K562 (cell line): ENCODE data around the gene RHOC. TPM values are rescaled to one million over a fixed set of nuclear protein-coding genes. Genes with fewer than 3 reads are reported as not detected.
A peak's percentile ranks its signal among the peaks of the same experiment; 100 is the strongest.
"Not testable (repeated sequence)": the region's sequence is repeated elsewhere in the genome, so short reads cannot be mapped to it uniquely, and the experiment has no call there.

ENCODE experiments used
- ATAC-seq: fragments of 200-7000 bp; cut with Tn5 transposase; 3 replicates; pipeline ENCODE4 v1.9.1; 2020; ENCODE audit warnings: moderate library complexity
- BruUV-seq: library from RNA; stranded (reverse); fragments of 400-500 nt; replicated peaks from 2 replicates; lab custom pipeline; 2021; lab: Mats Ljungman, UMichigan
- CTCF ChIA-PET: fragments of 300-600 bp; formaldehyde crosslinking; extraction: SDS; loops from one replicate; lab custom pipeline; 2021; ENCODE audit warnings: low intra/inter-chr PET ratio; lab: Yijun Ruan, JAX
- POLR2A ChIA-PET: fragments of 300-600, 350-650 bp; sonication (Branson Sonifier 250); formaldehyde crosslinking; extraction: SDS; loops from one replicate; lab custom pipeline; 2021; ENCODE audit warnings: antibody characterized with exemption, inconsistent platforms; lab: Yijun Ruan, JAX
- DNase-seq, 4 experiments: peaks; one replicate each; pipeline versions ENCODE4 v3.0.0 to v3.0.0-alpha.2; 2011 to 2018; ENCODE audit warnings: low spot score in 3 of 4, mixed read lengths in 3 of 4; ENCODE audit errors: extremely low read depth in 1 of 4
- FAIRE-seq: peaks from 2 replicates; lab custom pipeline; 2011; peaks lifted over from hg19 to GRCh38; lab: Jason Lieb, UNC
- H2AFZ ChIP-seq: 2 replicates; pipeline ENCODE4 v1.6.0; 2011; ENCODE audit warnings: low read depth, low read length, control low read depth, inconsistent platforms
- H3K27ac ChIP-seq: fragments of 200-600 bp; 3 replicates; pipeline ENCODE4 v1.8.0; 2011; ENCODE audit warnings: low read depth, mild to moderate bottlenecking, control low read depth, inconsistent platforms, low read length, moderate library complexity, mixed read lengths; ENCODE audit errors: extremely low read depth
- H3K27me3 ChIP-seq, 2 experiments: fragments of 300-600 bp in 1 of 2; 2 replicates in 1 of 2; 3 replicates in 1 of 2; pipeline versions ENCODE4 v1.6.0 to v1.8.0; 2011; ENCODE audit warnings: inconsistent platforms in 2 of 2, low read length in 2 of 2, mild to moderate bottlenecking in 1 of 2, mixed read lengths in 1 of 2, moderate library complexity in 1 of 2; ENCODE audit not compliant: control insufficient read depth in 2 of 2, insufficient read depth in 2 of 2
- H3K36me3 ChIP-seq: fragments of 300-600 bp; 3 replicates; pipeline ENCODE4 v1.8.0; 2011; ENCODE audit warnings: mild to moderate bottlenecking, low read length, inconsistent platforms; ENCODE audit not compliant: control insufficient read depth, insufficient read depth
- H3K4me1 ChIP-seq, 2 experiments: fragments of 200-600 bp in 1 of 2; replicated peaks in 1 of 2; 2 replicates in 1 of 2; 3 replicates in 1 of 2; pipeline versions ENCODE4 v1.5.1 to v1.8.0; 2011; ENCODE audit warnings: inconsistent platforms in 2 of 2, low read length in 2 of 2, mild to moderate bottlenecking in 1 of 2, mixed read lengths in 1 of 2, moderate library complexity in 1 of 2; ENCODE audit not compliant: control insufficient read depth in 2 of 2, insufficient read depth in 2 of 2
- H3K4me2 ChIP-seq: 2 replicates; pipeline ENCODE4 v1.6.1; 2011; ENCODE audit warnings: low read length, control low read depth, inconsistent platforms, mixed read lengths; ENCODE audit not compliant: insufficient read depth
- H3K4me3 ChIP-seq: fragments of 200-600 bp; sonication (generic), shearing (Covaris generic); 2 replicates; pipeline ENCODE4 v1.5.1; 2016; ENCODE audit warnings: control low read depth, inconsistent platforms
- H3K79me2 ChIP-seq: fragments of 200-600 bp; 3 replicates; pipeline ENCODE4 v1.8.0; 2011; ENCODE audit warnings: low read length, inconsistent platforms; ENCODE audit not compliant: control insufficient read depth, insufficient read depth
- H3K9ac ChIP-seq, 2 experiments: 2 replicates each; pipeline versions ENCODE4 v1.6.0 to v1.6.1; 2011; ENCODE audit warnings: low read depth in 2 of 2, low read length in 2 of 2, control low read depth in 1 of 2, inconsistent platforms in 1 of 2, mild to moderate bottlenecking in 1 of 2, mixed read lengths in 1 of 2; ENCODE audit not compliant: insufficient read depth in 1 of 2
- H3K9me1 ChIP-seq: one replicate; pipeline ENCODE4 v1.6.0; 2011; ENCODE audit warnings: inconsistent platforms, mild to moderate bottlenecking, low read length, moderate library complexity; ENCODE audit not compliant: control insufficient read depth, insufficient read depth
- H3K9me3 ChIP-seq: replicated peaks from 2 replicates; pipeline ENCODE4 v1.5.1; 2011; ENCODE audit warnings: low read depth, low read length, inconsistent platforms; ENCODE audit not compliant: control insufficient read depth, insufficient read depth
- H4K20me1 ChIP-seq: replicated peaks from 2 replicates; pipeline ENCODE4 v1.6.1; 2011; ENCODE audit warnings: low read length, inconsistent platforms, mixed read lengths; ENCODE audit not compliant: control insufficient read depth, insufficient read depth
- ELF2 ChIP-seq: fragments of 250-450 bp; sonication (Bioruptor Pico); IDR thresholded peaks from 2 replicates; pipeline ENCODE4 v1.5.0; 2021; ENCODE audit warnings: mild to moderate bottlenecking
- FOSL1 ChIP-seq: fragments of 200-800 bp; sonication (Bioruptor generic); conservative IDR thresholded peaks from 2 replicates; pipeline ENCODE4 v1.6.1; 2016; ENCODE audit warnings: missing genetic modification characterization, missing compliant biosample characterization
- FOXJ2 ChIP-seq: fragments of 200-800 bp; sonication (Bioruptor generic); IDR thresholded peaks from 2 replicates; pipeline ENCODE4 v1.6.1; 2016; ENCODE audit warnings: missing genetic modification characterization, missing compliant biosample characterization
- KDM1A ChIP-seq, 2 experiments: fragments of 450-650 bp; IDR thresholded peaks; 2 replicates each; pipeline ENCODE4 v1.6.1; 2016; ENCODE audit warnings: mild to moderate bottlenecking in 2 of 2
- RBM25 ChIP-seq: fragments of 200-400 bp; formaldehyde crosslinking; IDR thresholded peaks from 2 replicates; pipeline ENCODE4 v1.6.1; 2018; ENCODE audit warnings: low read length, low read depth, moderate library complexity; ENCODE audit not compliant: severe bottlenecking
- RNF2 ChIP-seq: sonication (generic); IDR thresholded peaks from 2 replicates; pipeline ENCODE4 v1.6.1; 2016
- ZNF146 ChIP-seq: IDR thresholded peaks from one replicate; pipeline ENCODE4 v1.6.1; 2018; ENCODE audit warnings: missing compliant biosample characterization; ENCODE audit not compliant: unreplicated experiment
- ZNF280A ChIP-seq: fragments of 450-650 bp; IDR thresholded peaks from 2 replicates; pipeline ENCODE4 v1.6.1; 2018; ENCODE audit warnings: mild to moderate bottlenecking, low read depth; ENCODE audit not compliant: partially characterized antibody
- ZNF316 ChIP-seq: fragments of 450-650 bp; IDR thresholded peaks from 2 replicates; pipeline ENCODE4 v1.6.1; 2016
- ZSCAN29 ChIP-seq: fragments of 450-650 bp; IDR thresholded peaks from 2 replicates; pipeline ENCODE4 v1.6.1; 2017
- WGBS: fragments of 100-300 bp; shearing (Covaris generic); methylation state at CpG from one replicate; pipeline ENCODE4 v1.1.6; 2016; ENCODE audit warnings: low coverage, mixed read lengths; ENCODE audit not compliant: insufficient coverage; ENCODE audit errors: missing lambda C conversion rate; 5-methylcytosine and 5-hydroxymethylcytosine counted together
- in situ Hi-C: fragments of 300-500 bp; cut with MboI; formaldehyde crosslinking; loops from 4 replicates; pipeline ENCODE4 v1.15.0; 2018; ENCODE audit warnings: inconsistent platforms, mixed read lengths
- intact Hi-C: fragments of 100-400 bp; cut with micrococcal nuclease; formaldehyde crosslinking; loops from 2 replicates; pipeline ENCODE4 v1.14.2; 2022
- polyA plus RNA-seq, 8 experiments: library from polyadenylated mRNA; depleted of rRNA in 4 of 8; stranded (reverse) in 5 of 8; unstranded in 3 of 8; fragments of >200 nt; fragmentation: Nextera tagmentation in 2 of 8; fragmentation: Illumina TruSeq in 1 of 8; extraction: Ambion mirVana in 2 of 8; extraction: Trizol in 1 of 8; gene quantifications; 2 replicates each; pipeline versions ENCODE4 v1.2.1 to v1.2.3, GENCODE V29; 2011 to 2014; ENCODE audit warnings: inconsistent platforms in 1 of 8, missing spikeins in 1 of 8
- total RNA-seq, 7 experiments: library from RNA; depleted of rRNA in 6 of 7; stranded (reverse); fragments of >200 nt in 6 of 7; fragmentation: Illumina TruSeq in 2 of 7; extraction: Trizol in 2 of 7; gene quantifications; 2 replicates each; pipeline versions ENCODE4 v1.2.1 to v1.2.3, GENCODE V29; 2011 to 2021; ENCODE audit warnings: low replicate concordance in 1 of 7
- TF ChIP-seq, protein P1 (sequence below): sonication (generic); formaldehyde crosslinking; IDR thresholded peaks from 2 replicates; pipeline ENCODE4 v1.8.0; 2023; ENCODE audit warnings: mild to moderate bottlenecking, missing genetic modification reagents

The RHOC gene
- total and polyA plus RNA-seq, 9 of the 15 experiments (the other 6 are each of a cell fraction or from before 2014, with no cell fraction given): 35.2 to 364 (median 204) TPM

- peak; percentile 48; the same call in 1 of the 2 replicates for TF ChIP-seq FOSL1 (tag)
Measured at GRCh38 chr1:112727716-112728115, 20.8 kb upstream of the RHOC start (continued).

GRCh38 chr1:112724240-112724639, 17.3 kb upstream of the RHOC start:
- intact Hi-C loops: not testable (repeated sequence)
- in situ Hi-C loops: loop anchor here (5.0 kb wide), 1 partner anchor 33 kb away; no protein-coding TSS in a partner anchor

GRCh38 chr1:112723511-112723839, 16.5 kb upstream of the RHOC start:
- BruUV-seq: no TSS peak
- H3K4me2 ChIP-seq: no peak overlapping the region
- H3K4me3 ChIP-seq: no peak overlapping the region
- no peak overlapping the region for H3K27ac ChIP-seq
- H4K20me1 ChIP-seq: no peaks in the 10 kb centered on the region
- FAIRE-seq: no peak
- H2AFZ ChIP-seq: no peak overlapping the region
- CTCF ChIA-PET: no interaction called here
- intact Hi-C loops (no loop called here), in situ Hi-C loops (loop anchor here (5.0 kb wide), 1 partner anchor 34 kb away; no protein-coding TSS in a partner anchor)
- ATAC-seq: no peak
- no peaks in the 10 kb centered on the region for H3K36me3 ChIP-seq
- H3K79me2 ChIP-seq: no peaks in the 10 kb centered on the region
- no peaks in the 10 kb centered on the region for H3K9me3 ChIP-seq
- 25% methylated on average over 8 of the region's 8 CpGs for WGBS
- peaks cover 0 to 19% of the 10 kb centered on the region in 2 experiments; a peak in 4 of 5 replicates for H3K4me1 ChIP-seq
- H3K9me1 ChIP-seq: no peaks in the 10 kb centered on the region
- POLR2A ChIA-PET: interaction anchor here (0.6 kb wide), 1 partner anchor 59 kb away, joined by 3 read pairs; no protein-coding TSS in a partner anchor
- DNase-seq: no peak
- H3K9ac ChIP-seq: no peak overlapping the region
- peaks cover 11 to 51% of the 10 kb centered on the region in 2 experiments; a peak in 4 of 5 replicates for H3K27me3 ChIP-seq
- TF ChIP-seq ZNF280A: no peak
- TF ChIP-seq ZSCAN29: no peak
- TF ChIP-seq FOXJ2 (tag): no peak
- no peak for TF ChIP-seq ELF2
- no peak for TF ChIP-seq RNF2
- TF ChIP-seq, protein P1, sequence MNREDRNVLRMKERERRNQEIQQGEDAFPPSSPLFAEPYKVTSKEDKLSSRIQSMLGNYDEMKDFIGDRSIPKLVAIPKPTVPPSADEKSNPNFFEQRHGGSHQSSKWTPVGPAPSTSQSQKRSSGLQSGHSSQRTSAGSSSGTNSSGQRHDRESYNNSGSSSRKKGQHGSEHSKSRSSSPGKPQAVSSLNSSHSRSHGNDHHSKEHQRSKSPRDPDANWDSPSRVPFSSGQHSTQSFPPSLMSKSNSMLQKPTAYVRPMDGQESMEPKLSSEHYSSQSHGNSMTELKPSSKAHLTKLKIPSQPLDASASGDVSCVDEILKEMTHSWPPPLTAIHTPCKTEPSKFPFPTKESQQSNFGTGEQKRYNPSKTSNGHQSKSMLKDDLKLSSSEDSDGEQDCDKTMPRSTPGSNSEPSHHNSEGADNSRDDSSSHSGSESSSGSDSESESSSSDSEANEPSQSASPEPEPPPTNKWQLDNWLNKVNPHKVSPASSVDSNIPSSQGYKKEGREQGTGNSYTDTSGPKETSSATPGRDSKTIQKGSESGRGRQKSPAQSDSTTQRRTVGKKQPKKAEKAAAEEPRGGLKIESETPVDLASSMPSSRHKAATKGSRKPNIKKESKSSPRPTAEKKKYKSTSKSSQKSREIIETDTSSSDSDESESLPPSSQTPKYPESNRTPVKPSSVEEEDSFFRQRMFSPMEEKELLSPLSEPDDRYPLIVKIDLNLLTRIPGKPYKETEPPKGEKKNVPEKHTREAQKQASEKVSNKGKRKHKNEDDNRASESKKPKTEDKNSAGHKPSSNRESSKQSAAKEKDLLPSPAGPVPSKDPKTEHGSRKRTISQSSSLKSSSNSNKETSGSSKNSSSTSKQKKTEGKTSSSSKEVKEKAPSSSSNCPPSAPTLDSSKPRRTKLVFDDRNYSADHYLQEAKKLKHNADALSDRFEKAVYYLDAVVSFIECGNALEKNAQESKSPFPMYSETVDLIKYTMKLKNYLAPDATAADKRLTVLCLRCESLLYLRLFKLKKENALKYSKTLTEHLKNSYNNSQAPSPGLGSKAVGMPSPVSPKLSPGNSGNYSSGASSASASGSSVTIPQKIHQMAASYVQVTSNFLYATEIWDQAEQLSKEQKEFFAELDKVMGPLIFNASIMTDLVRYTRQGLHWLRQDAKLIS (CRISPR knock-in tag): no peak
- no peak for TF ChIP-seq ZNF316

More at GRCh38 chr1:112724240-112724639, 17.3 kb upstream of the RHOC start:
- CTCF ChIA-PET, H3K4me3 ChIP-seq, H3K4me2 ChIP-seq, H3K36me3 ChIP-seq, DNase-seq, H2AFZ ChIP-seq: not testable (repeated sequence)
- peak; percentile 61 for TF ChIP-seq ZNF146 (CRISPR knock-in tag)
- 0 out of 4 replicates have a peak, but pooled peaks of 1 of the 2 experiments have one; percentile 14 for TF ChIP-seq KDM1A (IDR thresholded peaks at IDR 0.05)
- TF ChIP-seq RBM25: peak; percentile 37
- TF ChIP-seq, all 486 proteins: peak for 3; not testable (repeated sequence) for 483
- H3K9me1 ChIP-seq, H3K79me2 ChIP-seq, H3K9me3 ChIP-seq, H4K20me1 ChIP-seq, FAIRE-seq, POLR2A ChIA-PET, H3K27ac ChIP-seq, BruUV-seq, H3K9ac ChIP-seq, ATAC-seq: not testable (repeated sequence)
- peaks cover 0 to 13% of the 10 kb centered on the region in 2 experiments; a peak in 4 of 5 replicates for H3K4me1 ChIP-seq
- WGBS: 6% methylated on average over 2 of the region's 4 CpGs
- H3K27me3 ChIP-seq: peaks cover 8 to 46% of the 10 kb centered on the region in 2 experiments; a peak in 3 of 5 replicates
